IMR-90 (cell line): ENCODE measurements around the gene ZNF488.

Experiments
- BHLHE40 ChIP-seq: fragments of 150-350 bp; IDR thresholded peaks from 2 replicates; pipeline ENCODE4 v1.6.1; 2016; ENCODE audit warnings: mild to moderate bottlenecking, low read depth, low read length
- CEBPB ChIP-seq: IDR thresholded peaks from 2 replicates; pipeline ENCODE4 v1.6.1; 2012; ENCODE audit warnings: low read depth, low read length, improper control_type of control experiment
- POLR2A ChIP-seq: IDR thresholded peaks from 2 replicates; pipeline ENCODE4 v1.6.1; 2012; ENCODE audit warnings: mild to moderate bottlenecking, low read depth, low read length
- RFX5 ChIP-seq: IDR thresholded peaks from 2 replicates; pipeline ENCODE4 v1.8.0; 2012; ENCODE audit warnings: low read depth, mild to moderate bottlenecking, low read length, moderate library complexity
- TF ChIP-seq, protein P1 (sequence below): conservative IDR thresholded peaks from 2 replicates; pipeline ENCODE4 v1.5.1; 2012; ENCODE audit warnings: mild to moderate bottlenecking, low read depth, low read length, improper control_type of control experiment

DNA sequence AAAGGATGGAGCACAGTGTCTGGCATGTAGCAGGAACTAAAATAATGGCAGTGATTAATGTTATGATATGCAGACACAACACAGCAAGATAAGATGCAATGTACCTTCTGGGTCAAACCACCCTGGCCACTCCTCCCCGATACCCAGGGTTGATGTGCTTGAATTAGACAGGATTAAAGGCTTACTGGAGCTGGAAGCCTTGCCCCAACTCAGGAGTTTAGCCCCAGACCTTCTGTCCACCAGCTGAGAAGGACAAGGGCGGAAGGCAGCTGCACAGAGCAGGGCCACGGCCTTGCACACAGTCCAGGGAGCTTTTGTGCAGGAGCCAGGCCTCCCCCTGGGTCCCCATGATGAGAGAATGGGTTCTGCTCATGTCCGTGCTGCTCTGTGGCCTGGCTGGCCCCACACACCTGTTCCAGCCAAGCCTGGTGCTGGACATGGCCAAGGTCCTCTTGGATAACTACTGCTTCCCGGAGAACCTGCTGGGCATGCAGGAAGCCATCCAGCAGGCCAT lies 35.9 kb downstream of the ZNF488 start, which contains the start of gene RBP3:
- TF ChIP-seq POLR2A, result no peak
- TF ChIP-seq, protein P1, sequence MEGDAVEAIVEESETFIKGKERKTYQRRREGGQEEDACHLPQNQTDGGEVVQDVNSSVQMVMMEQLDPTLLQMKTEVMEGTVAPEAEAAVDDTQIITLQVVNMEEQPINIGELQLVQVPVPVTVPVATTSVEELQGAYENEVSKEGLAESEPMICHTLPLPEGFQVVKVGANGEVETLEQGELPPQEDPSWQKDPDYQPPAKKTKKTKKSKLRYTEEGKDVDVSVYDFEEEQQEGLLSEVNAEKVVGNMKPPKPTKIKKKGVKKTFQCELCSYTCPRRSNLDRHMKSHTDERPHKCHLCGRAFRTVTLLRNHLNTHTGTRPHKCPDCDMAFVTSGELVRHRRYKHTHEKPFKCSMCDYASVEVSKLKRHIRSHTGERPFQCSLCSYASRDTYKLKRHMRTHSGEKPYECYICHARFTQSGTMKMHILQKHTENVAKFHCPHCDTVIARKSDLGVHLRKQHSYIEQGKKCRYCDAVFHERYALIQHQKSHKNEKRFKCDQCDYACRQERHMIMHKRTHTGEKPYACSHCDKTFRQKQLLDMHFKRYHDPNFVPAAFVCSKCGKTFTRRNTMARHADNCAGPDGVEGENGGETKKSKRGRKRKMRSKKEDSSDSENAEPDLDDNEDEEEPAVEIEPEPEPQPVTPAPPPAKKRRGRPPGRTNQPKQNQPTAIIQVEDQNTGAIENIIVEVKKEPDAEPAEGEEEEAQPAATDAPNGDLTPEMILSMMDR, result no peak
- no peak for TF ChIP-seq RFX5
- TF ChIP-seq BHLHE40, result no peak
- TF ChIP-seq CEBPB, result no peak
